ENCODE measurements around the gene DOCK3. TPM values are rescaled to one million over a fixed set of nuclear protein-coding genes. Genes with fewer than 3 reads are reported as not detected.
"Not testable (repeated sequence)": the region's sequence is repeated elsewhere in the genome, so short reads cannot be mapped to it uniquely, and the experiment has no call there.

Gene DOCK3
- total RNA-seq, 1 donor from 2014 or later = 0.52 TPM

GRCh38 chr3:50840983-50841489 is 166.3 kb downstream of the DOCK3 start:
- TF ChIP-seq, protein P1, sequence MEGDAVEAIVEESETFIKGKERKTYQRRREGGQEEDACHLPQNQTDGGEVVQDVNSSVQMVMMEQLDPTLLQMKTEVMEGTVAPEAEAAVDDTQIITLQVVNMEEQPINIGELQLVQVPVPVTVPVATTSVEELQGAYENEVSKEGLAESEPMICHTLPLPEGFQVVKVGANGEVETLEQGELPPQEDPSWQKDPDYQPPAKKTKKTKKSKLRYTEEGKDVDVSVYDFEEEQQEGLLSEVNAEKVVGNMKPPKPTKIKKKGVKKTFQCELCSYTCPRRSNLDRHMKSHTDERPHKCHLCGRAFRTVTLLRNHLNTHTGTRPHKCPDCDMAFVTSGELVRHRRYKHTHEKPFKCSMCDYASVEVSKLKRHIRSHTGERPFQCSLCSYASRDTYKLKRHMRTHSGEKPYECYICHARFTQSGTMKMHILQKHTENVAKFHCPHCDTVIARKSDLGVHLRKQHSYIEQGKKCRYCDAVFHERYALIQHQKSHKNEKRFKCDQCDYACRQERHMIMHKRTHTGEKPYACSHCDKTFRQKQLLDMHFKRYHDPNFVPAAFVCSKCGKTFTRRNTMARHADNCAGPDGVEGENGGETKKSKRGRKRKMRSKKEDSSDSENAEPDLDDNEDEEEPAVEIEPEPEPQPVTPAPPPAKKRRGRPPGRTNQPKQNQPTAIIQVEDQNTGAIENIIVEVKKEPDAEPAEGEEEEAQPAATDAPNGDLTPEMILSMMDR (conservative IDR thresholded peaks at IDR 0.05; ENCODE audit: low read depth, low read length) = no peak
- no peak for DNase-seq (ENCODE audit: low read depth)
- H3K4me3 ChIP-seq (ENCODE audit: low read depth, low read length) = no peak overlapping the region

GRCh38 chr3:50848308-50848707 is 173.6 kb downstream of the DOCK3 start:
- TF ChIP-seq, protein P1 (conservative IDR thresholded peaks at IDR 0.05; ENCODE audit: low read depth, low read length) = no peak
- no peak for DNase-seq (ENCODE audit: low read depth)
- no peak overlapping the region for H3K4me3 ChIP-seq (ENCODE audit: low read depth, low read length)

GRCh38 chr3:50850639-50851511 is 176.1 kb downstream of the DOCK3 start:
- DNase-seq (ENCODE audit: low read depth) = no peak
- TF ChIP-seq, protein P1 (conservative IDR thresholded peaks at IDR 0.05; ENCODE audit: low read depth, low read length) = no peak
- no peak overlapping the region for H3K4me3 ChIP-seq (ENCODE audit: low read depth, low read length)

DNA sequence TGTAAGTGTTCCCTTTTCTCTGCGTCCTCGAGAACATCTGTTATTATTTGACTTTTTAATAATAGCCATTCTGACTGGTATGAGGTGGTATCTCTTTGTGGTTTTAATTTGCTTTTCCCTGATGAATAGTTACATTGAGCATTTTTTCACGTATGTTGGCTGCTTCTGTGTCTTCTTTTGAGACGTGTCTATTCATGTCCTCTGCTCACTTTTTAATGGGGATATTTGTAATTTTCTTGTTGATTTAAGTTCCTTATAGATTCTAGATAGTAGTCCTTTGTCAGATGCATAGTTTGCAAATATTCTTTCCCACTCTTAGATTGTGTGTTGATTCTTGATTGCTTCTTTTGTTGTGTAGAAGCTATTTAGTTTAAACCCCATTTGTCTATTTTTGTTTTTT is 179.2 kb downstream of the DOCK3 start:
- no peak for DNase-seq (ENCODE audit: low read depth)
- H3K4me3 ChIP-seq (ENCODE audit: low read depth, low read length) = no peak overlapping the region
- TF ChIP-seq, protein P1 (conservative IDR thresholded peaks at IDR 0.05; ENCODE audit: low read depth, low read length) = no peak

- no peak overlapping the region for H3K4me3 ChIP-seq (ENCODE audit: low read depth, low read length)
- DNase-seq (ENCODE audit: low read depth) = no peak
- TF ChIP-seq, protein P1 (conservative IDR thresholded peaks at IDR 0.05; ENCODE audit: low read depth, low read length) = no peak
These were observed 187.5 kb downstream of the DOCK3 start for GRCh38 chr3:50862221-50862620.

- TF ChIP-seq, protein P1 (conservative IDR thresholded peaks at IDR 0.05; ENCODE audit: low read depth, low read length) = no peak
- H3K4me3 ChIP-seq (ENCODE audit: low read depth, low read length) = no peak overlapping the region
These were observed 198.8 kb downstream of the DOCK3 start for GRCh38 chr3:50873376-50874157.

DNA sequence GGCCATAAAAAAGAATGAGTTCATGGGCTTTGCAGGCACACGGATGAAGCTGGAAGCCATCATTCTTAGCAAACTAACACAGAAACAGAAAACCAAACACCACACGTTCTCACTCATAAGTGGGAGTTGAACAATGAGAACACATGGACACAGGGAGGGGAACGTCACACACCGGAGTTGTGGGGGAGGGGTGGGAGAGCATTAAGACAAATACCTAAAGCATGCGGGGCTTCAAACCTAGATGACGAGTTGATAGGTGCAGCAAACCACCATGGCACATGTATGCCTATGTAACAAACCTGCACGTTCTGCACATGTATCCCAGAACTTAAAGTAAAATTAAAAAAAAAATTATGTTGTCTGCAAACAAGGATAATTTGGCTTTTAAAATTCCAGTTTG is 200.1 kb downstream of the DOCK3 start:
- H3K4me3 ChIP-seq (ENCODE audit: low read depth, low read length); DNase-seq (ENCODE audit: low read depth): not testable (repeated sequence)

More at GRCh38 chr3:50873376-50874157, 198.8 kb downstream of the DOCK3 start:
- DNase-seq (ENCODE audit: low read depth) = no peak

All from epithelial cell of proximal tubule (primary cell).